ENCODE data around the gene RELL1.

RELL1 gene

DNA sequence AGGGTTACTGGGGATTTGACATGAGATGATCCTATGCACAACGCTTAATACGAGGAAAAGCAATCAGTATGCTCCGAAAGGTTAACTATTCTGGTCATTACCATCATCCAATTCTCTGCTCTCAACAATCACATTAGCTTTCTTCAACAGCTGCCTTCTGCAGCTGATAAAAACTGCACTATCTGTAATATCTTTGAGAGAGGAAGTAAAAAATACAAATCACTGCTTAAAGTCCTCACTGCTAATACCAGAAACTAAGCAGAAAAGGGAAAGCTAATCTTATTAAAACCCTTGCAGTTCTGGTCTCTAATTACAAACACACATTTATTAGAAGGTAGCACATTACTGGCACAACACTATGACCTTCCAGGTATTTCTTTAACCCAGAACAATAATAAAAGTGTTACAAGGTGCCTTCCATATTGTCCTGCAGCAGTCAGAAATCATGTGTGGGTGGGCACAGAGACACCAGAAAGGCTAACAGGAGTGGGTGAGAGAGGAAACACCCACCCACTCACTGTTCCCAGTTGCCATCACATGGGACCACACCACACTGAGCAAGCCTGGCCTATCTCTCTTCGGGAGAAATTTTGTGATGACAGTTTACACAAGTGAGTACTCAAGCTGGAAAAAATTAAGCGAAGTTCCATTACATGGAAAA, 71.0 kb downstream of the RELL1 start:
- Histone ChIP-seq H3K9me3 (ENCODE audit: control insufficient read depth, insufficient read depth, low read length) (no peaks in the 10 kb centered on the region), H3K4me2 (ENCODE audit: low read length) (no peak overlapping the region), H4K20me1 (ENCODE audit: control insufficient read depth, insufficient read depth, low read depth, low read length) (no peaks in the 10 kb centered on the region), H3K9me2 (replicated peaks; ENCODE audit: control insufficient read depth, low read length) (no peaks in the 10 kb centered on the region), H3K27ac (ENCODE audit: low read depth, low read length) (no peak overlapping the region), H3F3A (ENCODE audit: control insufficient read depth, insufficient read depth) (no peaks in the 10 kb centered on the region), H3K27me3 (ENCODE audit: control insufficient read depth, low read length) (no peaks in the 10 kb centered on the region), H3K36me3 (ENCODE audit: control insufficient read depth, low read length) (no peaks in the 10 kb centered on the region), H3K4me1 (ENCODE audit: control insufficient read depth, low read length) (no peaks in the 10 kb centered on the region), H3K4me3 (ENCODE audit: low read length) (no peak overlapping the region), H3K79me2 (ENCODE audit: control insufficient read depth, low read length) (no peaks in the 10 kb centered on the region)
- TF ChIP-seq EZH2phosphoT487 (IDR thresholded peaks at IDR 0.05; ENCODE audit: borderline replicate concordance, low read length) = no peak
- TF ChIP-seq, protein P1, sequence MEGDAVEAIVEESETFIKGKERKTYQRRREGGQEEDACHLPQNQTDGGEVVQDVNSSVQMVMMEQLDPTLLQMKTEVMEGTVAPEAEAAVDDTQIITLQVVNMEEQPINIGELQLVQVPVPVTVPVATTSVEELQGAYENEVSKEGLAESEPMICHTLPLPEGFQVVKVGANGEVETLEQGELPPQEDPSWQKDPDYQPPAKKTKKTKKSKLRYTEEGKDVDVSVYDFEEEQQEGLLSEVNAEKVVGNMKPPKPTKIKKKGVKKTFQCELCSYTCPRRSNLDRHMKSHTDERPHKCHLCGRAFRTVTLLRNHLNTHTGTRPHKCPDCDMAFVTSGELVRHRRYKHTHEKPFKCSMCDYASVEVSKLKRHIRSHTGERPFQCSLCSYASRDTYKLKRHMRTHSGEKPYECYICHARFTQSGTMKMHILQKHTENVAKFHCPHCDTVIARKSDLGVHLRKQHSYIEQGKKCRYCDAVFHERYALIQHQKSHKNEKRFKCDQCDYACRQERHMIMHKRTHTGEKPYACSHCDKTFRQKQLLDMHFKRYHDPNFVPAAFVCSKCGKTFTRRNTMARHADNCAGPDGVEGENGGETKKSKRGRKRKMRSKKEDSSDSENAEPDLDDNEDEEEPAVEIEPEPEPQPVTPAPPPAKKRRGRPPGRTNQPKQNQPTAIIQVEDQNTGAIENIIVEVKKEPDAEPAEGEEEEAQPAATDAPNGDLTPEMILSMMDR (IDR thresholded peaks at IDR 0.05; ENCODE audit: low read depth, low read length, poor library complexity, severe bottlenecking) = no peak

DNA sequence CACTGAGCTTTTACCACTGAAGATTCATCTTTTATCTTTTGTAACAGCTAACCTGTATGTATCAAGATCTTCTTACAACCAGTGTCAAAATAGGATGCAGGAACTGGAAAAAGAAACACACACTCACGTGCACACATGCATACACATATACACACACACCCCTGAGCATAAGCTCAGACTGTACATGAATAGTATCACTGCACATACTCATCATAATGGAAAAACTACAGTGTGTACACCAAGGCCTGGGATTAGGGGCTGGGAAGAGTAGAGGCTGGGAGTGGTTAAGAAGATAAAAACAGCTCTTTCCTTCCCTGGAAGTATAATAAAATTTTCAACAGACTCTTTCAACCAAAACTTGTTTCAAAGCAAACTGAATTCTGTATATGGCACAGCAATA, 73.4 kb downstream of the RELL1 start:
- no peaks in the 10 kb centered on the region for H3K36me3 ChIP-seq (ENCODE audit: control insufficient read depth, low read length)
- H3K4me1 ChIP-seq (ENCODE audit: control insufficient read depth, low read length) = no peaks in the 10 kb centered on the region
- H3F3A ChIP-seq (ENCODE audit: control insufficient read depth, insufficient read depth) = no peaks in the 10 kb centered on the region
- no peaks in the 10 kb centered on the region for H3K27me3 ChIP-seq (ENCODE audit: control insufficient read depth, low read length)
- H3K4me3 ChIP-seq (ENCODE audit: low read length) = no peak overlapping the region
- H3K79me2 ChIP-seq (ENCODE audit: control insufficient read depth, low read length) = no peaks in the 10 kb centered on the region
- no peaks in the 10 kb centered on the region for H3K9me2 ChIP-seq (replicated peaks; ENCODE audit: control insufficient read depth, low read length)
- H3K9me3 ChIP-seq (ENCODE audit: control insufficient read depth, insufficient read depth, low read length) = no peaks in the 10 kb centered on the region
- no peaks in the 10 kb centered on the region for H4K20me1 ChIP-seq (ENCODE audit: control insufficient read depth, insufficient read depth, low read depth, low read length)
- no peak overlapping the region for H3K27ac ChIP-seq (ENCODE audit: low read depth, low read length)
- H3K4me2 ChIP-seq (ENCODE audit: low read length) = no peak overlapping the region
- TF ChIP-seq, protein P1 (IDR thresholded peaks at IDR 0.05; ENCODE audit: low read depth, low read length, poor library complexity, severe bottlenecking) = no peak
- TF ChIP-seq EZH2phosphoT487 (IDR thresholded peaks at IDR 0.05; ENCODE audit: borderline replicate concordance, low read length) = no peak

DNA sequence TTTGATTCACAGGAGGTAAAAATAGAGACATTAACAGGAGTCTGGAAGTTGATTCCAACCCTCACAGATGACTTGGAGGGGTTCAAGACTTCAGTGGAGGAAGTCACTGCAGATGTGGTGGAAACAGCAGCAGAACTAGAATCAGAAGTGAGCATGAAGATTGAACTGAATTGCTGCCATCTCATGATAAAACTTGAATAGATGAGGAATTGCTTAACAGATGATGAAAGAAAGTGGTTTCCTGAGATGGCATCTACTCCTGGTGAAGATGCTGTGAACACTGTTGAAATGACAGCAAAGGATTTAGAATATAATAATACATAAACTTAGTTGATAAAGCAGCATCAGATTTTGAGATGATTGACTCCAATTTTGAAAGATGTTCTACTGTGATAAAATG, 76.5 kb downstream of the RELL1 start:
- no peaks in the 10 kb centered on the region for H4K20me1 ChIP-seq (ENCODE audit: control insufficient read depth, insufficient read depth, low read depth, low read length)
- no peak overlapping the region for H3K27ac ChIP-seq (ENCODE audit: low read depth, low read length)
- H3K4me2 ChIP-seq (ENCODE audit: low read length) = no peak overlapping the region
- TF ChIP-seq, protein P1 (IDR thresholded peaks at IDR 0.05; ENCODE audit: low read depth, low read length, poor library complexity, severe bottlenecking) = no peak
- no peak for TF ChIP-seq EZH2phosphoT487 (IDR thresholded peaks at IDR 0.05; ENCODE audit: borderline replicate concordance, low read length)
- H3K4me1 ChIP-seq (ENCODE audit: control insufficient read depth, low read length) = no peaks in the 10 kb centered on the region
- no peaks in the 10 kb centered on the region for H3K9me2 ChIP-seq (replicated peaks; ENCODE audit: control insufficient read depth, low read length)
- no peaks in the 10 kb centered on the region for H3F3A ChIP-seq (ENCODE audit: control insufficient read depth, insufficient read depth)
- H3K79me2 ChIP-seq (ENCODE audit: control insufficient read depth, low read length) = no peaks in the 10 kb centered on the region
- no peaks in the 10 kb centered on the region for H3K9me3 ChIP-seq (ENCODE audit: control insufficient read depth, insufficient read depth, low read length)
- no peak overlapping the region for H3K4me3 ChIP-seq (ENCODE audit: low read length)
- no peaks in the 10 kb centered on the region for H3K36me3 ChIP-seq (ENCODE audit: control insufficient read depth, low read length)
- no peaks in the 10 kb centered on the region for H3K27me3 ChIP-seq (ENCODE audit: control insufficient read depth, low read length)
